HG03571 (cell line): ENCODE results near the gene HOXB7.

ENCODE experiments used
- ATAC-seq: cut with Tn5 transposase; IDR thresholded peaks from one replicate; pipeline ENCODE4 v1.9.1; 2021; ENCODE audit not compliant: unreplicated experiment

HOXB7 gene

DNA sequence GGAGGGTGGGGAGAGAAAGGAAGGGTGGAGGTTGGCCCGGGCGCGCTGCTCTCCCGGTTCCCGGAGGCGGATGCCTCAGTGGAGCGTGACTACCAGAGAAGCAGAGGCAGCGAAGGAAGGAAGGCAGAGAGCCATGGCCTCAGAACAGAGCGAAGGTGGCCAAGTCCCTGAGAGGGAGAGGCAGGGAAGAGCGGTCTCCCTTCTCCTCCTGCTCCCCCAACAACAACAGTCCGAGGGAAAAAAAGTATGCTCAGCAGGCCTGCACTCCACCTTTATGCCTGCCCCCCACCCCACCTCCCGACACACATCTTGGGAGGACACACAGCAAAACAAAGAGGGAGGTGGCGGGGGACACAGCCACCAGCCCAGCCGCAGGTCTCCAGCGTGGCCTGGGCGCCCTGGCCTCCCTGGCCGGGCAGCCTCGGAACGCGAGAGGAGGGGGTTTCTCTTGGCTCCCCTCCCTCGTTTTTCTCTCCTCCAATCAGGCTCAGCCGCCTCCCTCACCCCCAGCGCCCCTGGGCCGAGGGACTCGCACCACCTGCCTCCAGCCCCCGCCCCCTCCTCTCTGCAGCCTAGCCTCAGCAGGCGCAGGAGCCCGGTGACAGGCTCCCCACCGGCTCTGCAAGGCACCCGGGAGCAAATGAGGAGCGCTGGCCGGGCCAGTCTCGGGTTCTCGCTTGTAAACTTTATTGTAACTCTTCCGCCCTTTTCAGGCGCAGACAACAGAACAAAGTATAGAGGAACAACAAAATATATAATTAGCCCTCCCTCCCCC is 1.1 kb upstream of the HOXB7 start:
- no peak for ATAC-seq

DNA sequence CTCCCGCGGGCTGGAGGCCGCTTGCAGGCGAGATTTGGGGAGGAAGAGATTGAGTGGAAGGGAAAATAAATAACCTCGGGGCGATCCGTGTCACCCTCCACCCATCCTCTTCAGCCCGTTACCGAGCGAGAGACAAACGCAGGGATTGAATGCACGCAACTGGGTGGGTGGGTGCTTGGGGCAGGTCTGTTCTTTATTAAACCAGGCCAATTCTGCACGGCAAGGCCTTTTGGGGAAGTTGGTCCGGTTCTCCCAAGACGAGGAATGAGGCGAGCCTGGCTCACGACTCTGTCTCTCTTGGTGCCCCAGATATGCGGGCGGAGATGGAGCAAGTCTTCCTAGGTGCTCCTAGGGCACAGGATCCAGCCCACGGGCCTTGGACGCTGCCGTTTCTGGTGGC is 396 bp upstream of the HOXB7 start:
- ATAC-seq: no peak

DNA sequence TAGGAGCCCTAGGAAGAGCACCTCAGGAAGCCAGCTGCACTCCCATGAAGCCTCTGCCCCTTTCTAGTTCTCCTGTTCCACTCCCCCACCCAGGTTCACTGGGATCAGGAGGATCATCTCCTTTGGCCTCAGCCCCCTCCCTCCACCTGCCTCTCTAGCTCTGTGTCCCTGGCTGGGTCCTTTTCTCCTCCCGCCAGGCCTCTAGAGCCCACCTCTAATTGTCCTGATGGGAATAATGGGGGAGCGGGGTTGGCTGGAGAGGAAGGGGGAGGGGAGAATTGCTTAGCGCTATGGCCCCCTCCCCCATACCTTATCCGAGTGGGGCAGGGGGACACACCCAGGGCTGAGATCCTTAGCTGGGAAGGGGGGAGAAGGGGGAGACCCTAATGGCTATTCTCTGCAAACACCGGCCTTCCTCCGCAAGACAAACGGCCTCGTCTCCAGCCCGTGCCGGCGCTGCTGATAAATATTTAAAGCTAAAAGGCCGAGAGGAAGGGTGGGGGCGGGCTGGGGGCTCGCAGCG is 997 bp downstream of the HOXB7 start:
- ATAC-seq: no peak

DNA sequence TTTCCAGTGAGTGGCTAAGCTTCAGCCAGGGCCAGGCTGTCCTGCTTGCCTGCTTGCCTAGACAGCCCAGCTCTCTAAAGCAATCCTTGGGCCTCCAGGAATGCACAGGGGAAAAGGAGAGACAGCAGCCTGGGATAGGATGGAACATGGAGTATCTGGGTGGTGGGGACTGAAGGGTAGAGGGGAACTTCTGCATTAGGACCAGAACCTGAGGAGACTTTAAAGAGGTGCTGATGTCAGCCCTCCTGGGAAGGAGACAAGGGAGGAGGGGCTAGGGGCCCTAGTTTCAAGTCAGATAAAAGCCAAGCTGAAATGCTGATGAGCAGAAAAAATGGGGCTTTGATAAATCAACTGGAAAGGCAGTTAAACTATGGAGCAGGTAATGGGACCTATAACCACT is 1.8 kb downstream of the HOXB7 start:
- no peak for ATAC-seq

DNA sequence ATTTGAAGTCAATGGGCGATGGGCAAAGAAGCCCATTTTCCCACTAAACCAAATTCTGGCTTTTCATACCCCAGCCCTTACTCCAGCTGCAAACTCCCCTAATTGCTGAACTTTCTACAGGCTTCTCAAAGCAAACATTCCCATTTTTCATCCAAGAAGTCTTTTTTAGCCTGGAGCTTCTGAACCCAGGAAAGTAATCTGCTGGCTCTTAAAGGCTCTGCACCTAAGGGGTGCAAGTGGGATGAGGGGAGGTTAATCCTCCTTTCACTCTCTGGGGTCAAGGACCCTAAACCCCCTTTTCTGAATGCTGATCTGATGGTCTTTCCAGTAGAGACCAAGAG is 2.4 kb downstream of the HOXB7 start:
- ATAC-seq: no peak

DNA sequence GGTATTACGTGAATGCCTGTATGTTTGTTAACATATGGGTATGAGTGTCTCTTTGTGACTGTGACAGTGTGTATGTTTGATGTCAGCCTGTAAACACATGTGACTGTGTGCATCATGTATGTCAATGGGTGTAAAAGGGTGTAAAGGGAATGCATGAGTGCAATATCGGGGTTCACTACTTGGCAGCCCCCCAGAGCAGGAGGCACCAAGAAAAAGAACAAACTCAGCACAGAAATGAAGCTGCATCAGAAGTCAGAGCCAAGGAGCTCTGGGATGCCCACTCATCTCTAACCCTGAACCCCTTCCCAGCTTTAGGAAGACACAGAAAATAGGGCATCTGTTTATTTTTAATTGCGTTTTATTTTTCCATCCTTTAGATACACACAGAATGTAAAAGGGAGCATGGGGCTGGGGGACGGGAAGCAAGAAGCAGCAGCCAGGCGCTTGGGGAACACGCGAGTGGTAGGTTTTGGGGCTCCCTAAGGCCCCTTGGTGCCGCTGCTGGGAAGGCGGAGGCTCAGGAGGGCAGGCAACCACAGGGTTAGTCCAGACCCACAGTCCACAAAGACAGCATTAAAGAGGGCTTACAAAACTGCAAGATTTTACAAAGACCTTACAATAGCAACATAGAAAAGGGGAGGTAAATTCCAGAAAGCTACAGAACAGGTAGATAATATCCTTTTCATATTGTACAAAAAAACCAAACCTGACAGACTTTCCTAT is 3.8 kb downstream of the HOXB7 start:
- no peak for ATAC-seq

DNA sequence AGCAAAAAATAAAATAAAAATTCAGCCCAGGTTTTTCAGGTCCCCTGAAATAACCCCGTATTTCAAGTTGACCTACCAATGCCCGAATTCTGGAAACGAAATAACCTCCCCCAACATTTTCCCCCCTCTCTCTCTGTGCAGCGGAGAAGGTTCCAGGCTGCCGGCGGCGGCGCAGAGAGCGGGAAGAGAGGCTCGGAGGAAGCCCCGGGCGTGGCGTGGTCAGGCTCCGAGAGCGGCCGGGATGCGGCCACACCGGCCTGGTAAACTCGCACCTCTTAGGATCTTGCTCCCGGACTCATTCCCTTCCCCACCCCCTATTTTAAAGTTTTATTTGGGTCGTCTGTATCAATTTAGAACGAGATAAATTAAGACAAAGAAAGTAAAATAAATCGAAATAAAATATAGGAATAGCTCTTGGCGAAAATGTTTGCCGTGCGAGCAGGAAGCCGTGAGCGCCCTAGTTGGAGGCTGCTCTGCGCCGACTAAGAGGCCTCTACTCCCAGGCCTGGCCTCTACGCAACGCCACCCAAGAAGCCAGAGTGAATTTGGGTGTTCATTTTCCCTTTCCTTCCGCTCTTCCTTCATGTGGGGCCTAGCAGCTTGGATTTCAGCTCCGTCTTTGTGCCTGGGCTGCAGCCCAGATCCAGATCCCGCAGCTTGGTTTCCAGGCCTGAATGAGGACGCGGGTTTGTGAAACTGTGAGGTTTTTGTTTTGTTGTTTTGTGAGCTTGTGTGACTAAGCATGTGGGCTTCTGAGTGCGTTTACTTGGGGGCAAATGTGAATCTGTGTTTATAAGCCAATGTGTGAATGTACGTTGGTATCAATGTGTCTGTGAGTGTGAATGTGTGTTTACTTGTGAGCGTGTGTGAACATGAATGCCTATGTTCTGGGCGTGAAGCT is 4.6 kb downstream of the HOXB7 start:
- ATAC-seq: no peak

DNA sequence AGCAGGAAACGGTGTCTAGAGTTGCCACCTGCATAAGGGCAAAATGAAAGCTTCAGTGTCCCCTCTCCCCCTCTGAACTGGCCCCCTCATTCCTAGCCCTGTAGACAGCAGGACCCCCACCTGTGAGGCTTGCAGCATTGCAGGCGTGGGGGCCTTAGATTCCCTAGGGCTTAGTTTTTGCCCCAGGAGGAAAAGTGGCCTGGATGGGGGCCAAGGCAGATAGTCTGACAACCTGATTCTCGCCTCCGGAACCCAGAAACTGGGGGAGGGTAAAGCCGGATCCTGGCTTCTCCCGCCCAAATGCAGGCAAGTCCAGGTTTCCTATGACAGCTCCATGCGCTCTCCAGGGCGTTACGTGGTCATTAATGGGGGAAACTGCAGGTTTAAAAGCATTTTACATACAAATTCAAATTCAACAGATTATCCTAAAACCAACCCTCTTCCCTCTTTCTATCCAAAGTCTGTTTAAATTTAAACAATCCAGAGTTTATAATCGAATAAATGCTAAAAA is 5.4 kb downstream of the HOXB7 start:
- ATAC-seq: no peak

DNA sequence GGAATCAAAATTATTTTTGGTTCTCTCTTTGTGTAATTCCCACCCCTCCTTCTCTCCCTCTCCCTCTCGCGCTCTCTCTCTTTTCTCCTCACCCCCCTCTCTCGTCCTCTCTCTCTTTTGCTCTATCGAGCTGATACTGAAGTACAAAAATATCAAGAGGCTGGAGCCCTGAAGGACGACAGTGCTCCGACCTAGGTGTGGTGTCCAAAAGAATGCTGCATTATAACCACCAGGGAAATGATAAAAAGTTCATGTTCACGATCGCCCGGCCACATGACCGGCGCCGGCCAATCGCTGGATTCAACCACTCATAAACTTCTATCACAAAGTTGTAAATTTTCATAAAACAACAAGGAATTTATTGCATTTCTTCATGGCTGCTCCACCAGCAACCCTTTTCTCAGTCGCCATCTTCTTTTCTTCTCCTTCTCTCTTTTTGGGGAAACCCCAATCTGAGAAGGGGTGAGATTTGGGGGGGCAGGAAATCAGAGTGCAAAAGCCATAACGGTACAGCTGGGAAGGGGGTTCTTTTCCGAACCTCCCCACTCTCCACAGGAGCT is 6.0 kb downstream of the HOXB7 start, which contains the start of gene HOXB6:
TSS of gene HOXB6 (minus strand) at position 217 of the 560 bp plus-strand sequence. CDS start 6,836 bp downstream, outside the sequence.
- ATAC-seq: no peak

DNA sequence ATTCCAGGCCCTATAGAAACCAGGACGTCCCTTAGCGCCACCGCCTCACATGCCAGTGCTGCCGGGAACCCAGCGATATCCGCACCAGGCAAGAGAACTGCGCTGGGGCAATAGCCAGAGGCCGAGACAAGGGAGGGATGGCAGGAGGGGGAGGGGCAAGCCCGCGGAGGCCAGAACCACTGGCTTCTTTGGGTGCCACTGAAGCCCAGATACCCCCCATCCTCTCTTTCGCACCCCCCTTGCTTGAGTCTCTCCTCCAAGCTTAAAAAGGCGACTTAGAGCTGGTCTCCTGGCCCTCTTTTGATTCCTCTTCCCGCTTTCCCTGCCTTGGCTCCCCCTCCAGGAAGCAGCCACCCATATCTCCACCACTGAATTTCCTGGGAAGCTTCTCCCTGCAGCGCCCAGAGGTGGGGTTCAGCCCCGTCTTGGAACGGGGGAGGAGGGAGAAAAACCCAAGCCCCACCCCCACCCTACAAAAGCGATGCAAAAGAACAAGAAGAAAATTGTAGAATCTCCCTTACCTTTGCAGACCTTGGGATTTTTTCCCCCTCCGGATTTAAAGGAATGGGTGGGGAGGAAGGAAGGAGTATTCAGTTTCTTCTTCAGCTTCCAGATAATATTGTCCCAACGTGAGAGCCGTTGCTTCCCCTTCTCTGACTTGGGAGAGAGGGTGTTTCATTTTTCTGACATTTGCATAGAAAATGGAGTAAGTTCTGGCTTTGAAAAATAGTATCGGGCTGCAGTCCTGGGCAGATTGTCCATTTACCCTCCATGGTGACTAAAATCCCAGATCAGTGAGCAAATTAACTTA is 6.7 kb downstream of the HOXB7 start:
- ATAC-seq: no peak

DNA sequence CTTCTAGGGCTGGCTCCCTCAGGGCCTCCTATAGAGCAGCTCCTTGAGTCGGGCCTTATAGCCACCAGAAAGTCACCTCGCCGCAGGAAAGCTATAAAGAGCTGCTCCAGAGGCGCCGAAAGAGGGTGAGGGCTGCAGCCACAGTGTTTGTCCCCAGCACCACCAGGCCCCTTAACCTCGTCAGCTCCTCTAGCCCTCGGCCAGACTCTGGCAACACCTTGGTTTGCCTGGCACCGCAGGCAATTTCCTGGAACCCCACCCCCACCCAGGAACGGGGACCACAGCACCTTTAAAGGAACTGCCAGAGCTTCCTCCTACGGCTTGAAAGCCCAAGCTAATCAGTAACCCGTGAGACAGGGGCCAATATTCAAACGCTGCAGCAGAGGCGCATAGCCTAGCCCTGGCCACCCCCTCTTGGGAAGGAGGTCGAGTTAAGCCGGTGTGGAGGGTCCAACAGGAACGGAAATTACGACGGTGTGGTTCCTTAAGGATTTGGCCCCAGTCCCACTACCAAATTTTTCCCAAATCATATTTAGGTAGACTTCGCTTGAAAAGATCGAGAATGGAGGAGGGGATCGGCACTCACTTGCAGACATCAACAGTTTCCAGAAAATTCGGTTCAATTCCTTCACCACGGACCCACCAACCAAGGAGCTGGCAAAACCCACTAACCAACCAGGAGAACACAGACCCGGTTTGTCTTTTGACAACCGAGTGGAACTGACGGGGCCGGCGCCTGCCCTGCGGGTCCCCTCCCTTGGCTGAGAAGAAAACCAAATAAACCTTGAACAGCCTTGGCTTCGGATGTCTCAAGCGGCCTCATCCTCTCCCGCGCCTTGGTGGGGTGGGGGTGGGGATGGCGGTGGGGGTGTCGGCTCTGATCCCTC is 9.0 kb downstream of the HOXB7 start:
- ATAC-seq: no peak

DNA sequence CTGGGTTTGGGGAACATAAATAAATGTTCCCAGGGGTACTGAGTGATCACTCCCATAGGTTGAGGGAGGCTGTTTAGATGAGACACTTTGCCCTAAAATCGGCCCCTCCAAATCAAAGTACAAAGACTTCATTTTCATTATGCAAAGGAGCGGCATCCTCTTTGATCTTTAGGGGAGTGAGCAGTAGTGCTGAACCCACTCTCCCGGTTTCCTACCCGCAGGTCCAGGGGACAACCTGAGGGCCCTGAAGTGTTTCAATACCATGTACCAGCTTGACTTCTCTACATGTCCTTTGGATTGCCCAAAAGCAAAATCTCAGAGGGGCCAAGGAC is 9.6 kb downstream of the HOXB7 start:
- ATAC-seq: no peak

DNA sequence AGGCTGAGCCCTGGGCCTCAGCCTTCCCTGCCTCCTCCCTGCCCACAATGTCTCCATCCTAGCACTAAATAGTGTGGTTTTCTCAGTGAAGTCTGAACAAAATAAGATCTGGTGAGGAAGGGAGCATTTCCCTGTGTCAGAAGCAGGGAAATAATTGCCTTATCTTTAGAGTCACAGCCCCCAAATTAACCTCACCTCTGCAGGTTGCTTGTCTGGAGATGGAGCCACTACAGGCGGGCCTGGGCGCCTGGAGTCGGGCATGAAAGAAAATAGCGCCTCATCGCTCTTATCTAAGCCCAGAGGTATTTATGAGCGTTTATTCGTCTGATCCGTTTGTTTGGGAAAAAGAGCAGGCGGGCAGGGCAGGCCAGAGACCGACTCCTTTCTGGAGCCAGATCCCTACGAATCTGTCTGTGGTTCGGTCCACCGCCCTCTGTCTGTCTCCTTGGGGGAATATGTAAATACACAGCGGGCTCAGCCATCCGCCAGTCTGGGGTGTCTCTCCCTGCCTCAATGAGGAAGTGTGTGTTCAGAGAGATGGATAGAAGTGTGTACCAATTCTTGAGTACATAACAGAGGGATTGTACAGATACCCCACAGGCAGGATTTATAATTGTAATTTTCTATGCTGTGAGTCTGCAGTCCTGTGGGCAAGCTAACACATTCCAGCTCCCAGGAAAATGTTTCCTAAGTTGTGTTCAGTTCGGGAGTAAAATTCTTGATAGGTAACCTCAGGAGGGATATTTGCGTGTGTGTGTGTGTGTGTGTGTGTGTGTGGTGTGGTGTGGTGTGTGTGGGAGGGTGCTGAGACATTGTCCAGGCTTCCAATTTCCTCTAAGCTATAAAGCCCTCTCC is 10.3 kb downstream of the HOXB7 start:
- no peak for ATAC-seq

DNA sequence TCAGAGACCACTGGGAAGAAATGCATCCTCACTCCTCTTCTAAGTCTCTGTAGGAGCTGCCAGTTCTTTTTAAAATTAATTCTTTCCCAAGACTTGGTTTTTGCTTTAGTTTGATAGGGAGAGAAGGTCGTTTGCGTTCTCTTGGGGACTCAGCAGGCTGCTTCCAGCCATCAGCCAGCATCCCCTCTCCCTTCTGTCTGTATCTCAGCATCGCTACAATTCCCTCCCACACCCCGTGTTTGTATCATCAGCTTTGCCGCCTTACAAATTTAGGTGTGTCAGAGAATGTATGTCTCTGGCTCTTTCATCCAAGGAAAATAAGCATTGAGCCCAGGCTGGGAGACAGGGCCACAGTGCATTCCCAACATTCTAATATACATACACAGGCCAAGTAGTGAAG is 11.5 kb downstream of the HOXB7 start:
- ATAC-seq: no peak

DNA sequence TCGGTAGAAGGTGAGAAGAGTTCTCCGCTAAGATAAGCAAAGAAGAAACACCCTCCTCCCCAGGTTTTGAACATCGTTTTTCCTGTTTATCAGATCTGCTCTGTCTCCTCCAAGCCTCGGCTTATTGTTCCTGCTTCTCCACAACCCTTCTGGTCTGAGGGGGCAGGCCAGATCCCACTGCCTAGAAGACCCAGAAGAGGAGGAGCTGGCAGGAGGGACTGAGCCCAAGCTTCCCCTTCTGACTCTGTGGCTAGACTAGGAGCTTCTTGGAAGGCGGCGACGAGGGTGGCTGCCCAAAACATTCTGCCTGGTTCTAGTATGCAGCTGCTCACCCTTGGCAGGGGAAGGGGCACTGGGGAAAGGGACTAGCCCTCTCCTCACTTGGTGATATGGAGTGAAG is 12.1 kb downstream of the HOXB7 start:
- no peak for ATAC-seq

DNA sequence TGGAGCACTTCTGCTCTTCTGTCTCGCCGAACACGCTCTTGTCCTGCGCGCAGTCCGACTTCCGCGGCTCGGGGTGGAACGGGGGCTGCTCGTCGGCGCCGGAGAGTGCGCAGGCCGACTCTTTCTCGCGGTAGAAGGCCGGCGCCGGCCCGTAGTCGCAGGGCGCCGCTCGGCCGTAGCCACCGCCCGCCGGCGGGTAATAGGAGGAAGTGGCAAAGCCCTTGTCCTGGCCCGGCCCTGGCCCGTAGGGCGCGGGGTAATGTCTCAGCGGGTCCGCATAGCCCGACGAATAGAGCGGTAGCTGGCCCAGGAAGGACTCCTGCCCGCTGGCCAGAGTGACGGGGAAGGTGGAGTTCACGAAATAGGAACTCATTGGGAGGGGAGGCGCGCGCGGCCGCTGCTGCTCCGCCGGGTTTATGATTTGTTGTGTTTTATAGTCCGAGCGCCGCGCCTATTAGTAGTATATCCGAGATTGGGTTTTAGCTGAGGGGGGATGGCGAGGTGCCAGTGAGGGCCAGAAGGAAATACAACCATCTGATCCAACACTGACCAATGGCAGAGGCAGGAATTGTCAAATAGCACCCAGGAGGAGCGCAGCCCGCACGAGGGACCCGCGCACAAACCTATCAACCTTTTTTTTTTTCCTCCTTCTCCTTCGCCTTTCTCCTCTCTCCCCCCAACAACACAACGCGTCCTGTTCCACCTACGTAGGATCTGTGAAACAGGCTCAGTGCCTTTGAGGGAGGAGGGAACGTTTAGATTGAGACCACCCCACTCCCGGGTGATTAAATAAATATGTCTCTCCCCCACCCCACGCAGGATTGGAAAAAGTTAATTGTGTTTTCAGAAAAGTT is 12.8 kb downstream of the HOXB7 start:
- ATAC-seq: no peak

DNA sequence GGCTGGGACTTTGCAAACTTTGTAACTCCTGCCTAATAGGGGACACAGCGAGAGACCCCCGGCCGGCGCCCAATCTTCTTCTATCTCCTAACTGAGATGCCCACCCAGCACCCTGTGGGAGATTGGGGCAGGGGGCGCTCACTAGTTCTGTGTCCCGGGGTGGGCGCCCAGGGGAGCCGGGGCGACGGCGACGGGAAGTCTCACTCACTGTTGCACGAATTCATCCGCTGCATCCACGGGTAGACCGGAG is 13.4 kb downstream of the HOXB7 start:
- no peak for ATAC-seq
